Panc1 (cell line): ENCODE results near the gene CTDSP1. TPM values are rescaled to one million over a fixed set of nuclear protein-coding genes. Genes with fewer than 3 reads are reported as not detected.
A peak's percentile ranks its signal among the peaks of the same experiment; 100 is the strongest.

ENCODE experiments used
- ATAC-seq: fragments of 200-7000 bp; cut with Tn5 transposase; 2 replicates; pipeline ENCODE4 v1.9.1; 2020; ENCODE audit warnings: mild to moderate bottlenecking, moderate library complexity
- BruUV-seq: library from RNA; stranded (reverse); fragments of 400-500 nt; replicated peaks from 2 replicates; lab custom pipeline; 2021; lab: Mats Ljungman, UMichigan
- CTCF ChIA-PET: fragments of 300-600 bp; sonication (Branson Sonifier 250); formaldehyde crosslinking; loops from one replicate; lab custom pipeline; 2022; ENCODE audit warnings: antibody characterized with exemption; lab: Charles Lee
- POLR2A ChIA-PET: fragments of 300-600 bp; sonication (Branson Sonifier 250); formaldehyde crosslinking; loops from one replicate; lab custom pipeline; 2022; ENCODE audit warnings: antibody characterized with exemption; lab: Charles Lee
- DNase-seq: peaks from one replicate; pipeline ENCODE4 v3.0.0-alpha.2; 2010; ENCODE audit warnings: low read depth, low spot score
- H3K27ac ChIP-seq: 2 replicates; pipeline ENCODE4 v1.5.1; 2011; ENCODE audit warnings: mild to moderate bottlenecking, low read length, inconsistent platforms
- H3K27me3 ChIP-seq: fragments of 200-500 bp; sonication (Bioruptor generic); 2 replicates; pipeline ENCODE4 v1.6.0; 2014; ENCODE audit warnings: low read length, inconsistent platforms; ENCODE audit not compliant: control insufficient read depth, insufficient read depth
- H3K36me3 ChIP-seq: fragments of 200-500 bp; sonication (Bioruptor generic); 2 replicates; pipeline ENCODE4 v1.5.1; 2014; ENCODE audit warnings: inconsistent platforms, mild to moderate bottlenecking, low read length, moderate library complexity; ENCODE audit not compliant: control insufficient read depth, insufficient read depth
- H3K4me1 ChIP-seq: 2 replicates; pipeline ENCODE4 v1.5.1; 2011; ENCODE audit warnings: inconsistent platforms, mild to moderate bottlenecking, low read length, moderate library complexity; ENCODE audit not compliant: control insufficient read depth, insufficient read depth
- H3K4me3 ChIP-seq, 2 experiments: 2 replicates each; pipeline ENCODE4 v1.5.1; 2011 to 2012; ENCODE audit warnings: low read depth in 2 of 2, low read length in 2 of 2, mild to moderate bottlenecking in 2 of 2, inconsistent platforms in 1 of 2, moderate library complexity in 1 of 2
- H3K9me3 ChIP-seq: fragments of 200-500 bp; sonication (Bioruptor generic); 2 replicates; pipeline ENCODE4 v1.5.1; 2014; ENCODE audit warnings: low read depth, mild to moderate bottlenecking, inconsistent platforms, low read length, moderate library complexity; ENCODE audit not compliant: control insufficient read depth, insufficient read depth
- CTCF ChIP-seq: fragments of 450-650 bp; IDR thresholded peaks from 2 replicates; pipeline ENCODE4 v1.5.1; 2017; ENCODE audit warnings: mild to moderate bottlenecking
- POLR2AphosphoS5 ChIP-seq: IDR thresholded peaks from 2 replicates; pipeline ENCODE4 v1.6.1; 2012; ENCODE audit warnings: mild to moderate bottlenecking, low read depth, low read length, moderate library complexity
- REST ChIP-seq, 2 experiments: IDR thresholded peaks; 2 replicates each; pipeline ENCODE4 v1.6.1; 2011 to 2012; ENCODE audit warnings: low read depth in 2 of 2, control low read depth in 1 of 2, low read length in 1 of 2, mild to moderate bottlenecking in 1 of 2, moderate library complexity in 1 of 2; ENCODE audit not compliant: insufficient read depth in 1 of 2
- SIN3A ChIP-seq: IDR thresholded peaks from 2 replicates; pipeline ENCODE4 v1.6.1; 2012; ENCODE audit warnings: low read depth, mild to moderate bottlenecking, low read length, moderate library complexity, borderline replicate concordance; ENCODE audit not compliant: insufficient read depth
- TCF7L2 ChIP-seq: IDR thresholded peaks from 2 replicates; pipeline ENCODE4 v1.6.1; 2011; ENCODE audit warnings: mild to moderate bottlenecking, low read depth, low read length, inconsistent platforms
- in situ Hi-C: cut with HindIII; loops from 2 replicates; pipeline ENCODE4 v1.10.0; 2016; ENCODE audit warnings: low sequenced_read_pairs, low pct_unique_long_range_greater_than_20kb
- intact Hi-C: fragments of 100-400 bp; cut with micrococcal nuclease; formaldehyde crosslinking; loops from one replicate; pipeline ENCODE4 v1.10.0; 2022; ENCODE audit not compliant: unreplicated experiment
- total RNA-seq: library from RNA; stranded (reverse); gene quantifications from one replicate; pipeline ENCODE4 v1.2.1, GENCODE V29; 2021; ENCODE audit not compliant: unreplicated experiment

CTDSP1 gene
- total RNA-seq, 1 experiment from 2014 or later, result 128 TPM

DNA sequence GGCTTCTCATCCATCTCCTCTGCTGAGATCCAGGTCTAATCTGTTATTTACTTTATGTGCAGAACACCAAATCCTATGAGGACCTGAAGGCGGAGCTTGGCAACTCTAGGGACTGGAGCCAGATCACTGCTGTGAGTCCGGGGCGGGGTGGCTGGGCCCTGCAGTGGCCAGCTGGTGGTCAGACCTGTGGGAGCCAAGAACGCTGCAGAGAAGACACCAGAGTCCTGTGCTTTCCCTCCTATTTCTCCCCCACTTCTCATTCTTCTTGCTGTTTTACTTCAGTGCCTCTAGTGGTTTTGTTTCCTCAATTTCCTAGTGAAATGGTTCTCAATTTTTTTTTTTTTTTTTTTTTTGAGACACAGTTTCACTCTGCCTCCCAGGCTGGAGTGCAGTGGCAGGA lies 38.9 kb downstream of the CTDSP1 start:
- in situ Hi-C loops, result no loop called here
- DNase-seq (no peak), ATAC-seq (no peak)
- ChIA-PET POLR2A (no interaction called here), CTCF (no interaction called here)
- BruUV-seq, result no TSS peak
- Histone ChIP-seq H3K27me3 (no peaks in the 10 kb centered on the region), H3K36me3 (no peaks in the 10 kb centered on the region), H3K4me3 (no peak overlapping the region), H3K9me3 (no peaks in the 10 kb centered on the region), H3K4me1 (no peaks in the 10 kb centered on the region), H3K27ac (no peak overlapping the region)
- TF ChIP-seq CTCF (no peak), POLR2AphosphoS5 (no peak), REST (IDR thresholded peaks at IDR 0.05; ENCODE audit: insufficient read depth in 1 of 2, low read depth in 2 of 2, low read length in 1 of 2) (no peak), TCF7L2 (no peak), SIN3A (no peak)
- intact Hi-C loops, result no loop called here

GRCh38 chr2:218444692-218445357 lies 45.2 kb downstream of the CTDSP1 start:
- H3K36me3 ChIP-seq, result peaks cover 2% of the 10 kb centered on the region; the same call in 1 of the 2 replicates
- ATAC-seq (peak; percentile 69), DNase-seq (no peak)
- H3K9me3 ChIP-seq, result no peaks in the 10 kb centered on the region
- H3K27ac ChIP-seq, result peak overlapping the region; percentile 57; the same call in 1 of the 2 replicates
- H3K4me1 ChIP-seq, result peaks cover 11% of the 10 kb centered on the region
- no TSS peak for BruUV-seq
- in situ Hi-C loops (no loop called here), intact Hi-C loops (no loop called here)
- no peak overlapping the region for H3K4me3 ChIP-seq
- POLR2A ChIA-PET, result no interaction called here
- H3K27me3 ChIP-seq, result no peaks in the 10 kb centered on the region
- TF ChIP-seq CTCF (no peak), POLR2AphosphoS5 (no peak), SIN3A (no peak), TCF7L2 (no peak), REST (IDR thresholded peaks at IDR 0.05; ENCODE audit: insufficient read depth in 1 of 2, low read depth in 2 of 2, low read length in 1 of 2) (no peak)
- CTCF ChIA-PET, result no interaction called here
